Tibial artery (tissue), 4 donors: ENCODE measurements around the gene PAX2.

ENCODE experiments used
- DNase-seq, 2 donors: peaks; one replicate each; pipeline ENCODE4 v3.0.0-alpha.2; 2019
- H3K27ac ChIP-seq, 2 donors: fragments of 200-600 bp; sonication (generic) in 1 of 2; 1 replicate in 1 of 2; 2 replicates in 1 of 2; pipeline ENCODE4 v1.5.1; 2018 to 2019; ENCODE audit warnings: mild to moderate bottlenecking in 1 of 2
- H3K27me3 ChIP-seq, 2 donors: fragments of 200-600 bp; sonication (generic) in 1 of 2; one replicate each; pipeline versions ENCODE4 v1.5.1 to v1.6.0; 2016 to 2019
- H3K36me3 ChIP-seq, 3 donors: fragments of 200-600 bp; sonication (generic) in 2 of 3; one replicate each; pipeline ENCODE4 v1.5.1; 2016 to 2019; ENCODE audit warnings: mild to moderate bottlenecking in 2 of 3
- H3K4me1 ChIP-seq, 4 donors: fragments of 200-600 bp; sonication (generic) in 2 of 4; 1 replicate in 3 of 4; 2 replicates in 1 of 4; pipeline ENCODE4 v1.5.1; 2016 to 2019
- H3K4me3 ChIP-seq, 2 donors: fragments of 200-600 bp; sonication (generic) in 1 of 2; 1 replicate in 1 of 2; 2 replicates in 1 of 2; pipeline ENCODE4 v1.5.1; 2018 to 2019; ENCODE audit warnings: mild to moderate bottlenecking in 2 of 2
- H3K9me3 ChIP-seq, 3 donors: fragments of 200-600 bp; sonication (generic) in 1 of 3; one replicate each; pipeline ENCODE4 v1.5.1; 2016 to 2019
- CTCF ChIP-seq, 2 experiments: fragments of 200-600 bp in 1 of 2; fragments of 450-650 bp in 1 of 2; IDR thresholded peaks; one replicate each; pipeline ENCODE4 v1.5.1; 2017 to 2019; ENCODE audit warnings: antibody characterized with exemption in 2 of 2, mild to moderate bottlenecking in 1 of 2, moderate library complexity in 1 of 2
- intact Hi-C: fragments of 100-400 bp; cut with DNase I; formaldehyde crosslinking; loops from one replicate; pipeline ENCODE4 v1.15.0; 2023; ENCODE audit warnings: low total_unique reads

PAX2 gene

GRCh38 chr10:100725869-100726426, 19.4 kb upstream of the PAX2 start:
- intact Hi-C loops: no loop called here
- Histone ChIP-seq H3K36me3 (no peaks in the 10 kb centered on the region), H3K27me3 (peaks cover 0 to 96% of the 10 kb centered on the region in 2 donors), H3K9me3 (no peaks in the 10 kb centered on the region), H3K4me3 (no peak overlapping the region), H3K27ac (no peak overlapping the region), H3K4me1 (peaks cover 0 to 28% (median 22%) of the 10 kb centered on the region in 4 donors)
- TF ChIP-seq CTCF (IDR thresholded peaks at IDR 0.05): no peak
- peak in 1 of 2 donors; percentile 28 for DNase-seq

- Histone ChIP-seq H3K27me3 (peaks cover 0 to 98% of the 10 kb centered on the region in 2 donors), H3K9me3 (no peaks in the 10 kb centered on the region), H3K4me3 (no peak overlapping the region), H3K27ac (no peak overlapping the region), H3K36me3 (no peaks in the 10 kb centered on the region), H3K4me1 (peaks cover 0 to 33% (median 25%) of the 10 kb centered on the region in 4 donors)
- TF ChIP-seq CTCF (IDR thresholded peaks at IDR 0.05): no peak
- intact Hi-C loops: no loop called here
- no peak for DNase-seq
Observed at GRCh38 chr10:100727808-100728207, 17.6 kb upstream of the PAX2 start.

- Histone ChIP-seq H3K4me1 (peaks cover 0 to 29% (median 23%) of the 10 kb centered on the region in 4 donors), H3K9me3 (no peaks in the 10 kb centered on the region), H3K4me3 (peak overlapping the region in 1 of 2 donors; percentile 35), H3K36me3 (no peaks in the 10 kb centered on the region), H3K27me3 (peaks cover 0 to 98% of the 10 kb centered on the region in 2 donors), H3K27ac (no peak overlapping the region)
- no peak for TF ChIP-seq CTCF (IDR thresholded peaks at IDR 0.05)
- no peak for DNase-seq
- intact Hi-C loops: no loop called here
Observed at GRCh38 chr10:100728928-100729861, 16.2 kb upstream of the PAX2 start.

GRCh38 chr10:100729862-100730724, 15.3 kb upstream of the PAX2 start:
- H3K27me3 ChIP-seq: peaks cover 0 to 98% of the 10 kb centered on the region in 2 donors
- no peak for DNase-seq
- intact Hi-C loops: no loop called here
- no peak for TF ChIP-seq CTCF (IDR thresholded peaks at IDR 0.05)
- H3K36me3 ChIP-seq: no peaks in the 10 kb centered on the region
- H3K9me3 ChIP-seq: no peaks in the 10 kb centered on the region
- peak overlapping the region in 1 of 2 donors; percentile 35 for H3K4me3 ChIP-seq
- no peak overlapping the region for H3K27ac ChIP-seq
- H3K4me1 ChIP-seq: peaks cover 0 to 29% (median 22%) of the 10 kb centered on the region in 4 donors

GRCh38 chr10:100730725-100731406, 14.5 kb upstream of the PAX2 start:
- TF ChIP-seq CTCF (IDR thresholded peaks at IDR 0.05): no peak
- peak overlapping the region in 1 of 2 donors; percentile 35 for H3K4me3 ChIP-seq
- no peak overlapping the region for H3K27ac ChIP-seq
- H3K27me3 ChIP-seq: peaks cover 0 to 98% of the 10 kb centered on the region in 2 donors
- peaks cover 0 to 36% (median 25%) of the 10 kb centered on the region in 4 donors for H3K4me1 ChIP-seq
- H3K9me3 ChIP-seq: no peaks in the 10 kb centered on the region
- intact Hi-C loops: no loop called here
- H3K36me3 ChIP-seq: no peaks in the 10 kb centered on the region
- no peak for DNase-seq
